Activated naive CD4-positive, alpha-beta T cell (primary cell): ENCODE data around the gene TBL1X.

Source experiments
- DNase-seq, 4 experiments: peaks; one replicate each; lab custom pipeline; 2025; lab: John Stamatoyannopoulos, UW

Gene TBL1X

DNA sequence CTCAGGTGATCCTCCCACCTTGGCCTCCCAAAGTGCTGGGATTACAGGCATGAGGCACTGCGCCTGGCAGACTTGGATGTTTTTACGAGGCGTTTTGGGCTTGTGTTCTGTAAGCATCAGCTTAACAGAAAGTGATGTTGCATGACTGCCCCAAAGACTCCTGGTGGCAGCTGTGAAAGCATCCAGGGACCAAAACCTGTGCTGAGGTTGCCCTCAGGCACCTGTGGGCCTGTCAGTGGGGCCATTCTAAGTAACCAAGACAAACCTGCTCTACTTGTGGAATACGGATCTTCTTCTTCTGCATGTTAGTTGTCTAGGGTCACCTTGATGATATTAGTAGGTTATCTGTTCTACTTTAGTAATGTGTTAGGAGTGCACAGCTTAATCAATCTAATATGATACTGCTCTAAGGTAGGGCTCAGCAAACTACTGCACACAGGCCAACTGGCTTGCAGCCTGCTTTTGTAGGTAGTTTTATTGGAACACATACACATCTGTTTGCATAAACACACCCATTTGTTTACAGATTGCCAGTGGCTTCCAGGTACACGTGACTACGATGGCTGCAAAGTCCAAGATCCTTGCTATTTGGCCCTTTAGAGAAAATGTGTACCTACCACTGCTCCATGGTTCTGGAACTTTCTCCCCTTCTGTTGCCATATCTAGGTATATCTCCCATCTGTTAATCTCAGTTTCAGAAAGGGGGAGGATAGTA, 164.1 kb downstream of the TBL1X start:
- DNase-seq, result no peak

DNA sequence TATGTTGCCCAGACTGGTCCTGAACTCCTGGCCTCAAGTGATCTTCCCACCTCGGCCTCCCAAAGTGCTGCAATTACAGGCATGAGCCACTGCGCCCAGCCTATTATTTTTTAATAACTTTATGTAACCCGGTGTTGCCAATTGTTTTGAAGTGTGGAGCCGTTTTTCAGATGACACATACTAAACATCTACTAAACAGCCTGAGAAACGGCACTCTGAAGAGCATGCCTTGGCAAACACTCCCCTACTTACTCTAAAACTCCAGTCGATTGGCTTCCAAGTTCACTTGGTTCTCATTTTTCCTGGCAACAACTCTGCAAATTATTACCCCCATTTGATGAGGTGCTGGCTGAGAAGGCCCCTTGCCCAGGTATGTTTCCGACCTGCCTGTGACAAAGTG, 169.7 kb downstream of the TBL1X start:
- no peak for DNase-seq

DNA sequence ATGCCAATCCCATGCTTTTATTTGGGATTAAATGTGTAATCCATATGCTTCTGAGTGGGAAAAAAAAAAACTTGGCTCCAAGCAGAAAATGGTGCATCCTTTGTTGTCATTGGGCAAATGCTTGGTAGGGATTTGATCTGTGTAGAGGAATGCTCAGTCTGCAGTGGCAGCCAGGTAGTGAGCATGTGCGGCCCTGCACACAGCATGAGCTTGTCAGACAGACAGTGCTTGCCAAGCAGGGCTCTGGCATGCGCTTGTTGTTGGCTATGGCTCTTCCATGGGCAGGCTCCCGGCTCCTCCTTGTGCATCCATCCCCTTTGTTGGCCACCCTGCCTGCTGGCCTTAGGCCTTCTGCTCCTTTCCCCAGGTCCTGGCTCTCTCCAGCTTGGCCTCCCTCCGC, 170.5 kb downstream of the TBL1X start:
- no peak for DNase-seq

DNA sequence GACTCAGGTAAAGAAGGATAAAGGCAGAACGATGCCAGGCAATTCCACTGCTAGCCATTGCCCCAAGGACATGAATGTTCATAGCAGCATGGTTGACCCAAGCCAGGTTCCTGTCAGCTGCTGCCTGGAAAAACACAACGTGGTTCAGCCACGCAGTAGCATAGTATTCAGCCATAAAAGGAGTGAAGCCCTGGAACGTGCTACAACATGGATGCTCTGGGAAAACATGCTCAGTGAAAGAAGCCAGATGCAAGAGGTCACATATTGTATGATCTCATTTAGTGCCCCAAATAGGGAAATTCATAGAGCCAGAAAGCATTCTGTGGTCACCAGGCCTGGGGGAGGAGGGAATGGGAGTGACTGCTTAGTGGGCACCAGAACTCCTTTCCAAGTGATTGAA, 170.9 kb downstream of the TBL1X start:
- DNase-seq, result no peak

DNA sequence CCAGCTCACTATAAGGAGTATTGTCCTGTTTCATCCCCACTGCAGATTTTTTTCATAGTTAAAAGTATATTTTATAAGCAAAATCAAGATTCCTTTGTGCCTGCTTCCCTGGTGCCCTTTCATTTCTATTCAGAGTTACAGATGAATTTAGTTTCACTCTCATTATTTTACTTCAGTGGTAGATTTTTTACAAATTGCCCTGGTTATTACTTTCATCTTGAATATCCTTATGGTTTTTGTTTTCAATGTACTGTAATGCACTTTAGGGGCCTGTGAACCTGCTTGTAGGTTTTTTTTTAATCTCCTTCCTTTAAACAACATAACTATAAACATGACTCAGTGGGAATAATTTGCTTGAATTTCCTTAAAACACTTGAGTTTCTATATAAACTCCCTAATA, 174.0 kb downstream of the TBL1X start:
- no peak for DNase-seq

DNA sequence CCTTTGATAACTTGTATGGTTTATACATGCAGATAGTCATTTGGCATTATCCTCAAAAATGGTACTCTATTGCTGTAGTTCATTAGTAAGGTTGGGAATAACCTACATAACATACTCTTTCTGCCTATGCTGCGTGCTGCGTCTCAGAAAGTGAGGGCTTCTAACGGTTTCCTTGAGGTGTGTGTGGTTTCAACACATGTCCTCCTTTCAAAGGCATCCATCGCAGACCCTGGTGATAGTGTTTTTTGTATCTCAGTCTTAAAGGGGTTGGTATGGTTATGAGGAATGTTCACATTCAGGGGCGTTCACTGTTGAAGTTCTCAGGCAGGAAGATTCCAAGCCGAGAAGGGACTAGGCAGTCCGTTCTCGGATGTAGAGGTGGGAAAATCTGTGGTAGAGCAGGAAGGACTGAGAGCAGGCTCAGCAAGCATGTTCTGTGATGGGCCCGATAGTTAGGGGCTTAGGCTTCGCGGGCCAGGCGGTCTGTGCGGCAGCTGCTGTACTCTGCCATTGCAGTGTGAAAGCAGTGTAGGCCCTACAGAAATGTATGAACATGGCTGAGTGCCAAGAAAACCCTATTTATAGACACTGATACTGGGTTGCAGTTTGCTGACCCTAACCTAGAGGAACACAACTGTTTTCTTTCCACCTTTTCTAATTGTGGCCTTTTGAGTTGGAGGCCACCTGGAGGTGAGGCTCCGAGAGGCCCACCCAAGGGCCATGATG, 177.6 kb downstream of the TBL1X start:
- DNase-seq, result no peak

DNA sequence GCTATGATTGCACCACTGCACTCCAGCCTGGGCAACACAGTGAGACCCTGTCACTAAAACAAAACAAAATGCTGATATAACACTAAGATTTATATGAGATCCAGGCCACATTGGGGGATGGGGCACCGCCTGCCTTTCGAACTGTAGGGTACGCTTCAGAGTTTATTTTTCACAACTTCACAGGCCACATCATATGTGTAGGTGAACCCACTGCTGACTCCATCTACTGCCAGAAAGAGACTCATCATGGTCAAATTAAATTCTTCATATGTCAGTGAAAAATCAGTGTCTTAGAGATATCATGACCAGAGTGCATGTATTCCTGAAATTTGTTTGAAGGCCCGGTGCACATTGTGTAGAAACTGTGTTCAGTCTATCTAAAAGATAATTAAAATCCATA, 178.9 kb downstream of the TBL1X start:
- DNase-seq, result no peak

DNA sequence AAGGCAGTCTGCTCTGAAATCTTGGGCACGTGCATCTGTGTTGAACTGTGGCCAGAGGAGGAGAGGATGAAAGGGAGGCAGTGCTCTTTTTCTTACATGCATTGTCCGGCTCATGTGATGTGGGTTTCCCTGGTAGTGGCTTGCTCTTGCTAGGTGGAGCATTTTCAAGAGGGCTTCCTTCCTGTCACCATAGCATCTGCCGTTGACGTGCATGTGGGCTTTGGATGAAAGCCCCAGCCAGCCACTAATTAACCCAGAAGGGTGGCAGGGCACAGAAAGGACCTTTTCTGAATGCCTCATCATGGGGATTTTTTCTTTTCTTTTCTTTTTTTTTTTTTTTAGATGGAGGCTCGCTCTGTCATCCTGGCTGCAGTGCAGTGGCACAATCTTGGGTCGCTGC, 179.5 kb downstream of the TBL1X start:
- peak in 1 of 4 experiments; percentile 0 for DNase-seq

DNA sequence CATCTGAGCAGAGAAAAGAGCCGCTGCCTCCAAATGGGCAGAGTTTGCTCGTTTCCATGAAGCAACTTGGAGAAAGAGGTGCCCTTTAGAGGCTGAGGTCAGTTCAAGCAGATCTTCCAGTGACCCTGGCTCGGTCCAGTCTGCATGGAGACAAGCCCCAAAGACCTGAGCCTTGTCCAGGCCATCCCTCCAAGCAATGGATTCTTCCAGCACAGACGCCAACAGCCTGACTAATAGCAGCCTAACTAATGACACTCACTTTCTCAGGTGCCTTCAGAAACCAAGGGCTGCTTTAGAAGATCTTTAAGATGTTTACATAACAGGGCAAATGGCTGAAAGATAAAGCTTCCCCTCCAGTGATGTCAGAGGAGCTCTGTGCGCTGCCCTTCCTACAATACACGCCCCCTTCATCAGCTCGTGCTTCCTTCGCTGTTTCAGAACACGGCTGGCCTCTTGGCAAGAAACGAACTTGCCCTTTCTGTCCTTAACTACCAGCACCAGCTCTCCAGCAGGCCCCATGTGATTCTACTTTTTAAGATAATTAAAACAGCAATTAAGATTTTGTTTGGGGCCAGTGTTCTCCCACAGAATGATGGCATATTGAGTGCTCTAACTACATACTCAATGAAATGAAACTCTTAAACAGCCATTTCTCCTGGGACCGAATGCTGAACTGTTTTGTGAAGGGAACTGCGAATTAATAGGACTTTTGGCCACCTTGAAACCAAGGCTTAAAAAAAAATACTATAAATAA, 181.8 kb downstream of the TBL1X start:
- DNase-seq, result no peak

DNA sequence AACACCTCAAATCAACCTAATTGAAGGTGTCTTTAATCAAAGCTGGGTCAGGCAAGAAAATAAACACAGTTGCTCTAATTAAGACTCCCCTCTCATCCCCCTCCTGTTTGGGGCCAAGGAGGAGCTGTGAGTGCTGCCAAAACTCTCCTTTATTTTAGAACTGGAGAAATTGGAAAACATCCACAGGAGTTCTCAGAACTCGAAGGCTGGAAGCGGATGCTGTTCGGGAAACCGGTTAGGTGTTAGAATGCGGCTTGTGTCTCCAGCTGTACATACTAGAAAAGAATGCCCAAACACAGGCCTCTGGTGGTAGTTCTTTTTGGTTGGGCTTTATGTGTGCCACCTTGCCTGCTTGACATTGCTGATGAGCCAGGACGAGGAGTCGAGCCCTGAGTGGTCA, 182.6 kb downstream of the TBL1X start:
- no peak for DNase-seq

DNA sequence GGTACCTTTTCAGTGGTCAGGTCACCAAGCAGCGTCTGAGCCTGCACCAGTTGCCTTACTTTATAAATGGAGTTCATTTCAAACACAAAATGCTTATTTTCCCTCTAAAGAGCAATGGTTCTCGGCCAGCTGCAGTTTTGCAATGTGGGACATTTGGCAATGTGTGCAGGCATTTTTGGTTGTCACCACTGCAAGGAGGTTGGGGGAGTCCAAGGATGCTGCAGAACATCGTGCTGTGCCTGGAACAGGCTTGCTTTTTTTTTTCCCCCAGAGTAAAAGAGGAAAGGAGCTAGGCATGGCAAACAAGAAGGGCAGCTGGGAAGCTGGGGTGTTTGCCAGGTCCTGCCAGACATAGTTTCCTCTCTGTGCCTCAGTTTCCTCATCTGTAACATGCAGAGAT, 185.2 kb downstream of the TBL1X start:
- no peak for DNase-seq

DNA sequence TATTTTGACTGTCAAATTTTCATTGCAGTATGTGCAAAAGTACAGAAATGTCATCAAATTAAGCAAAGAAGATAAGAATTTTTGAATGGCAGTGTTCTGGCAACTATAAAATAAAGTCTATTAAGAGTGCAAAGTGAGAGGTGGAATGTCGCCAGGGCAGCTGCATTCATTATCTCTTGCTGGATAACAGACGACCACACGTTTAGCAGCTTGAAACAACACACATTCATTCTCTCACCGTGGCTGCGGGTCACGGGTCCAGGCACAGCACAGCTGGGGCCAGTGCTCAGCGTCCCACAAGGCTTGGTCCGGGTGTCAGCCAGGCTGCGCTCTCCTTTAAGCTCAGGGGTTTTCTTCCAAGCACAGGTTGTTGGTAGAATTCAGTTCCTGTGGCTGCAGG, 186.9 kb downstream of the TBL1X start:
- DNase-seq, result no peak

DNA sequence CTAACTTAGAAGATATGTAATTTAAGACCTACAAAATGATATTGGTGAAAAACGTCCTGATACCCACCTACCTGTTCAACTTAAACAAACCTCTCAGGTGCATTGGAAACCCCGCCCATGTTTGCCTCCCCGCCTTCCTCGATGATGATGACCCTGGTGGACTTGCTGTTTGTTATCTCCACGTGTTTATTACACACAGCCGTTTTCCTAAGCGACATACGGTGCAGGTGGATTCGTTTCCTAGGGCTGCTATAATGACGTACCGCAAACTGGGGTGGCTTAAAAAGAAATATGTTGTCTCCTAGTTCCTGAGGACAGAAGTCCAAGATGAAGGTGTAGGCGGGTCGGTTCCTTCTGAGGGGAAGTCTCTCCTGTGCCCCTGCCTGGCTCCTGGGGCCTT, 190.1 kb downstream of the TBL1X start:
- no peak for DNase-seq

DNA sequence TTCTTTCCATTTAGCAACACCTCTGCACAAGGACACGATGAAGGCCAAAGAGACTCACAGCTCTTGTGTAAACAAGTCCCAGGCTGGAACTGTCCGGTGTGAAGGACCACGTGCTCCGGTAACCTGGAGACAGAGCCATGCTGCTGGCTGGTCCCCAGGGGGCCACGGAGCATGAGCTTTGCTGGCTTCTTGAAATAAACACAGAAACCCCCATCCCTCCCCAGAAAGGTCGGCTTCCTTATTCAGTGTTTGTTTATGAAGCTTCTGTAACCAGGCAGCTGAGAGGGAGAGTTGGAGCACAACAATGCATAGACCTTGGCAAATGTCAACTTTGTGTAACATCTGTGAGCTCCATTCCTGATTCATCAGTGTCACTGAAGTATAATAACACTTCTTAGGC, 191.4 kb downstream of the TBL1X start:
- no peak for DNase-seq

DNA sequence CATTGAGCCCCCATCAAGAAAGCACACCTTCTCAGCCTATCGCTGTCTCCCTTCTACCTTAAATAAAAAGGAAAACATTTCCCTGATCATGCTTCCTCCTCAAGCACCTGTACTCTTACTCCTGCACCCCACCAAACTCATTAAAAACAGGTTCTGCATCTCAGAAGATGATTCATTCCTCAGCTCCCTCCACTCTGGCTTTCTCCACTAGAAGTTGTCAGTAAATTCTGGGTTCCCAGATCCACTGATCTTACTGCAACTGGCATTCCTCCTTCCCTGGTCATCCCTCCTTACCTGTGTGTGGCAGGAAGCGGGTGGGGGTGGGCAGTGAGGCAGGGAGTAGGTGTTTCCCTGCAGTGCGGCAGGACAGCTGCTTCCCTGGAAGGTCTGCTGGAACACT, 192.0 kb downstream of the TBL1X start:
- DNase-seq, result no peak

DNA sequence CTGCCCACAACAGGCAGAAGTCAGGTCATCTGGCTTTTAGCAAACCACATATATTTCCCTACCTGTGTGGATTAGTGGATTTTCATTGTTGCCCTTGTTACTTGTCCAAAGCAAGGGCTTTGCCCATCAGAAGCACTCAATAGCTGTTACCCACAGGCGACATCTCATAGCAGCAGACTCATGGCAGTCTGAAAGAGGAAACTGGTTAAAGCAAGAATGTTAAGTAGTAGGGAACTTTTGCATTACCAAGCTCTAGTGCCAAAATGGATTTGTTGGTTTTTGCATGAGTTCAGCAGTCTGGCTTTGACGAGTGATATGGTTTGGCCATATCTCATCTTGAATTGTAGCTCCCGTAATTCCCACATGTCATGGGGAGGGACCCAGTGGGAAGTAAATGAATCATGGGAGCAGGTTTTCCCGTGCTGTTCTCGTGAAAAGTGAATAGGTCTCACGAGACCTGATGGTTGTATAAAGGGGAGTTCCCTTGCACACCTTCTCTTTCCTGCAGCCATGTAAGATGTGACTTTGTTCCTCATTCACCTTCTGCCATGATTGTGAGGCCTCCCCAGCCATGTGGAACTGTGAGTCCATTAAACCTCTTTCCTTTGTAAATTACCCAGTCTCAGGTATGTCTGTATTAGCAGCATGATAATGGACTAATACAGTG, 192.9 kb downstream of the TBL1X start:
- DNase-seq, result no peak

DNA sequence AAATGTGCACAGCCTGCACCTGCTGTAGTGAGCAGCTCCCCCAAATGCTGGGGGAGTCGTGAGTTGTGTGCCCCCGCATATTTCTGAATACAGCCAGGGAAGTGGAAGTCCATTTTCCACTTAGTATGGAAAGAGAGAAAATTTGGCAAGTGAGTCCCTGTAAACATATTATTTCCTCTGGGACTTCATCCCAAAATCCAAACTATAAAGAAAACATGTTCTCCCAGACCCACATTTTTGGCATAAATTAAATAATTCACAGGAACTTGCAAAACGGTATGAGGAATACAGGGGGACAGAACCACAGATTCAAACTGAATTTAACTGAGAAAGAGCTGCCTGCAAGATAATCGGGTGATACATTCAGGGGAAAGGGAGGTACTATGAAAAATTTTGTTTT, 193.6 kb downstream of the TBL1X start:
- no peak for DNase-seq

DNA sequence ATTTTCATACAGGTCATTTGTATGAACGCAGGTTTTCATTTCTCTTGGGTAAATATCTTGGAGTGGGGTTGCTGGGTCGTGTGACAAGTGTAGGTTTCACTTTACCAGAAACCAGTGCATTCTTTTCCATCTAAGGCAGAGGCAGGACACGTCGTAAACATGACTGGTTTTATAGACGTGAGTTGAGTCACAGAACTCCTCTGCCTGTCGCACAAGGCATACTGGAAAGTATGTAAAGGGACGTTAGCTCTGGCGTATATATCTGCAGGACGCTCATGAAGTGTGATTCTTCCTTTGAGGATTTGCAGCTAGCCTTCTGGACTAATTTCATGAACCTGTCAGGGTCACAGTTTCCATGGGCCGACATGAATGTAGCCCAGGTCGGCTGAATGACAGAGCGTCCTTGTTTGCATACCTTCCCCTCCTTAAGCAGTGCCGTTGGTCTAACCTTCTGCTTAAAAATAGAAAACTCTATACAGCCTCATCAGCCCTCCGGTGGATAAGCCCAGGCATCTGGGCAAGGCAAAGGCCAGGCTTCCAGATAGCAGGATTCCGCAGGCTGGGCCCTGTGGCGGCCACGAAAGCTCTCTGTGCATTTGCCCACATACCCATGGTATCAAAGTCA, 194.8 kb downstream of the TBL1X start:
- no peak for DNase-seq

DNA sequence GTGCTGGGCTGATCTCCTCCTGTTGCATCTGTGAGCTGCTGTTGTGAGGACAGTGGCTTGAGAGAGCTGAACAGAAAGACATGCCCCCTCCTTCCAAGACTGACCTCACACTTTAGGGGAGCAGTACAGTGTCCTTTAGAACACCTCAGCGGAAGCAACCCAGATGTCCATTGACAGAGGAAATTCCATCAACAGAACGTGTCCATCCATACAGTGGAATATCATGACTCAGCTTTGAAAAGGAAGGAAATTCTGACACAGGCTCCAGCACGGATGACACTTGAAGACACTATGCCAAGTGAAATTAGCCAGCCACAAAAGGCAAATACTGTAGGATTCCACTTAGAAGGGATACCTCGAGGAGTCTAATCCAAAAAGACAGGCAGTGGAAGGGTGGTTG, 197.3 kb downstream of the TBL1X start:
- DNase-seq, result no peak

DNA sequence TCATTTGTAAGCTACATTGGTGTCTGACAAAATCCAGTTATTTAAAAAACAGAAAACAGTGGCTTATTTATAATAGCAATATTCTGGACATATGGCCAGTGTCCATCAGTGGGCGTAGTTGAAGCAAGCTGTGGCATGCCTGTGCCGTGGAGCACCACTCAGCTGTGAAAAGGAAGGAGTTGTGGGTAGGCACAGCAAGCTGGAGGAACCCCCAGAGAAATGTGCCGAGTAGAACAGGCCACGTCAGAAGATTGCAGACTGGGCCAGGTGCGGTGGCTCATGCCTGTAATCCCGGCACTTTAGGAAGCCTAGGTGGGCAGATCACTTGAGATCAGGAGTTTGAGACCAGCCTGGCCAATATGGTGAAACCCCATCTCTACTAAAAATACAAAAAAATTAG, 198.4 kb downstream of the TBL1X start:
- no peak for DNase-seq

DNA sequence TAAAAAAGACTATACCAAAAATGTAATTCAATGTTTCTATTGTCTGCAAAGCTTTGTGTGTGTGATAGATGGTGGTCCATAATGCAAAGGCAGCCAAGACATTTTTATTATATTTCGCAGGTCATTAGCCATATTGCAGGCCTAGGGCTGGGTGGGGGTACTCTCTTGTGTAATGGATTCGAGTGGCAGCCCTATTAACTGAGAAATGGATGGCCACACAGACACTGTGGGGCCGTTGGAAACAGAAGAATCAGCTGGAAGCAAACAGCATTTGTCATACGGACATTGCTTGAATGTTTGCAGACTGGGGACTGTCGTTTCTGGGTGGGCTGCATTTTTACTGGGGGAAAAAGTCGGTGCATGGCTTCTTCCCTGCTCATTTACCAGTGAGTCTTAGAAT, 199.4 kb downstream of the TBL1X start:
- no peak for DNase-seq

DNA sequence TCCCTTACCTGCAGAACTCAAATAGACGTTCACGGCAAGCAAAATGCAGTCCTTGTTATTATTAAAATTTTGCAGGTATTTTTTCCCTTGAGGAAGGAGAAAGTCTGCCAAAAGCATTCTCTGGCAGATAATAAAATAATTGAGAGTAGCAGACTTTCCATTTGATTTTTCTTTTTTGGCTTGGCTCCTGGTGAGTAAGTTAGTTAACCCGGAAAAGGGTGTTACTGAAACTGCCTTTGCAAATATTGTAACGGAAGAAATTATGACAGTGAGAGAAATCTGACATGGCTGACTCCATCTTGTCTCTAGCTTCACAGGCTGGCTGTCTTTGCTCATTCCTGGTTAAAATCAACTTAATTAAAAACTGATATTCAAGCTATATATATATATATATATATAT, 200.3 kb downstream of the TBL1X start:
- no peak for DNase-seq
